CD4-positive, alpha-beta T cell treated with Interleukin-12 subunit alpha and Interleukin-12 subunit beta, for 1 hour (primary cell): Measurements from ENCODE around the gene ATP6V1G1.
A peak's percentile ranks its signal among the peaks of the same experiment; 100 is the strongest.

Source experiments
- DNase-seq: peaks from one replicate; pipeline ENCODE4 v3.0.0-alpha.2; 2020

ATP6V1G1 gene

DNA sequence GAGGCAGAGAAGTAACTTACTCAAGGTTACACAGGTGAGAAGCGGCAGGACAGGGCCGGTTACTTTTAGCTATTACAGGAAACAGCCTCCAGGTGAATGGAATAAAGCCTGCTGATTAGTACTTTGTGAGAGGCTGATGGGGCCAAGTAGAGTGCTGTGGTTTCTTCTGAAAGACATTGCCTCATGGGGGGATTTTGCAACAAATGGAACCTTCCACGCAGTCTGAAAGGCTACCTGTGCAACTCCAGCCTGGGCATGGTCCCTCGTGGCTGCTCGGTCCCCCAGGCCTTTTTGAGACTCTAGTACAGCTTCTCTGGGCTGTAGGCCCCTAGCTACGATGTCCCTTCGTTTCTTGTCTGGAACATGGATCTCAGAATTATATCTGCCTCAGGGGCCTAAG, 25.5 kb downstream of the ATP6V1G1 start:
- no peak for DNase-seq

DNA sequence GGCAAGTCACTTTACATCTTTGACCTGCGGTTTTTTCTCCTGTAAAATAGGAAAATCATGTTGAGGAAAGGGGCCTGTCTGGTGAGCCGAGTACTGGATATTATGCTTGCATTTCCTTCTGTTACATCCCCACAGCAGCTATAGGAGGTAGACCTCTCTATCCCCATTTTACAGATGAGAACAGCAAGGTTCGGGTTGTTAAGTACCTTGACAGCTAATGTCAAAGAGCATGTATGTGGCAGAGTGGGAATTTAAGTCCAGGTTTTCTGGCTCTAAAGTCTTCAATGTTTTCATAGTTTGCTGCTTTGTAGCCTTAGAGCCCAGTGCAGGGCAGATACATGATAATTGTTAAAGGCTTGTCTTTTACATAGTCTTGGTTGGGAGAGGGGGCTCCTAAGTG, 26.4 kb downstream of the ATP6V1G1 start:
- no peak for DNase-seq

DNA sequence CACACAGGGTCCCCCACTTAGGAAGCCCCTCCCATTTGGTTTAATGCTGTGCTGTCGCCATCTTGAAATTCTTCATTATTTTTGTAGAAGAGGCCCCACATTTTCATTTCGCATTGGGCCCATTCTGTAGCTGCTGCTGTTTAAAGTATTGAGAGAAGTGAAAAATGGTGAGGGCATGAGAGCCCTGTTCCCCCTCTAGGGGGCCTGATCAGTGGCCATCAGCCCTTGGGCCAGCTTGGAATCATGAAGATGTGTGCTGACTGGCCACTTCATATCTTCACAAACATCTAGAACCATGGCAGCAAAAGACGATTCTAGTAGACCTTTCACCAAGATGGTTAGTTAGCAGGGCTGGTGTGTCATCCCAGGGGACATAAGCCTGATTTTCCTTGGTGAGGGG, 26.8 kb downstream of the ATP6V1G1 start:
- DNase-seq = no peak

- DNase-seq = peak; percentile 17
These were observed 29.3 kb downstream of the ATP6V1G1 start for GRCh38 chr9:114616684-114617520.

GRCh38 chr9:114619191-114619761, 31.7 kb downstream of the ATP6V1G1 start:
- peak; percentile 14 for DNase-seq

DNA sequence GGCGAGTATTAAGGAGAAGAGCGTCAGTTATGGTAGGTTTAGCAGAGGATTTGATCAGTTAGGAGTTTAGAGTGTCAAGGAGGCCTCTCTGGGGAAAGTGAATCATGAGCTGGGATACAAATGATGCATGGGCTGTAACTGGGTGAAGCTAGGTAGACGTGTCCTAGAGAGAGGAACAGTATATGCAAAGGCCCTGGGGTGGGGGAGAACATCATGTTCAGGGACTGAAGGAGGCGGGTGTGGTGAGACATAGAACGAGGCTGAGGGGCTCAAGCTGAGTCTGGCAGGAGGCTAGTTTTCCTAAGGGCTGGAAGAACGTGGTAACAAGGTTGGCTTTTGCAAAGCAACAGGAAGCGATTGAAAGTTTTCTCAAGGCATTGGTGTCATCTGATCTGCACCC, 34.0 kb downstream of the ATP6V1G1 start:
- DNase-seq = no peak

DNA sequence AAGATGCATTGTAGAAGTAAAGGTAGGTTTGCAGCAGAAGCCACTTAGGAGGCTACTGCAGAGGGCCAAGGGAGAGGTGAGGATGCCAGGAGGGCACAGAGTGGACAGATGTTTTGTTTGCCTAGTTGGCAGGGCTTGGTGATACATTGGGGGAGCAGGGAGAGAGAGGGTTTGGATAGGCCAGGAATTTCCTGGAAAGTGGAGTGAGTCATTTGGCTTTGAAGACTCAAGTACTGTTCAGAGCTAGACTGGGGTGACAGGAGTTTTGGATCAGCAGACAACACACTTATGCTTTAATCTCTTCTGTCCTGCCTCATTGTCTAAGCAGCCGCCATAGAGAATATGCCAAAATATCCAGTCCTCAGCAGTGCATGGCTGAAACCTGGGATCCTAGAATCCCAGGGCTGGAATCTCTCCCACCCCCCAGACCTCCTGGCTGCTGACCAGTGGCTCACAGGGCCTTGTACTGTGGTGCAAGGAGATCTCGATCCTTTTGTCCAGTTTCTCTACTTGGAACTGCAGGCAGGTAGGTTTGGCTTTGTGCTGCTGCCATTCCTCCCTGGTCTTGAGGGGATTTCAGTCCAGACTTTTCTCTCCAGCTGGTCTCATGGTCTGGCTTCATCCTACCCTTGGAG, 34.5 kb downstream of the ATP6V1G1 start:
- no peak for DNase-seq

DNA sequence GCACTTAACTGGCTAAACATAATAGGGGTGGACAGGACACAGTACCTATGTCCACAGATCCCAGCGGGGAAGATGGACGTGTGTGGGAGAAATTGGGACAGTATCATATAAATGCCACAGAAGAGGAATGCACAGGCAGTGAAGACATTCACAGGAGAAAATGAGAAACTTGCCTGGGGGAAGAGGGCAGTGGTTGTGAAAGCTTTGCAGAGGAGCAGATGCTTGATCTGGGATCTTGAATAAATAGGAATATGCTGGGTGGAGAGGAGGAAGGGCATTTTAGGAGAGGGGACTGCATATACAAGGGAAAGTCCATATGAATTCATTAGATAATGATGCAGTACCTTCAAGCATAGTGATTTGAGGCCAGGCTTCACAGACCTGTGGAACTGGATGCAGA, 37.1 kb downstream of the ATP6V1G1 start:
- no peak for DNase-seq

DNA sequence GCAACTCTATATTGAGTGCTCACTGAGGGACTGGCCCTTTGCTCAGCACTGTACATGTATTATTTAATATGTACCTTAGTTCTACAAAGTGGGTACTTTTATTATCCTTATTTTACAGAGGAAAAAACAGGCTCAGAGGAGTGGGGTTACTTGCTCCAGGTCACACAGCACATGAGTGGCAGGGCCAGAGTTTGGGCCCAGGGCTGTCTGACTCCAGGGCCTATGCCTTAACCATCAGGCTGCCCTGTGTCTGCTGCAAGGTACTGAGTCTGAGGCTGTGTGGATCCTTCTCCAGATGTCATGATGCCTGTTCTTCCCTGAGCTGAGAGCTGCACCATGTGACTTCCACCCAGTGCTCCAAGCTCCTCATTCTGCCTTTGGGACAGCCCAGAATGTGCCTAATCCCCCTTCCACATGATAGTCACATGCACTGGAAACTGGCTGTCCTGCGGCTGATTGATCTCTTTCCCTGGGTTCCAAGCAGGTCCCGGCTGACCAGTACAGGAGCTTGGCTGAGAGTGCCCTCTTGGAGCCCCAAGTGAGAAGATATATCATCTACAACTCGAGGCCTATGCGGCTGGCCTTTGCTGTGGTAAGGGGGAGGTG, 38.9 kb downstream of the ATP6V1G1 start:
- DNase-seq = no peak

DNA sequence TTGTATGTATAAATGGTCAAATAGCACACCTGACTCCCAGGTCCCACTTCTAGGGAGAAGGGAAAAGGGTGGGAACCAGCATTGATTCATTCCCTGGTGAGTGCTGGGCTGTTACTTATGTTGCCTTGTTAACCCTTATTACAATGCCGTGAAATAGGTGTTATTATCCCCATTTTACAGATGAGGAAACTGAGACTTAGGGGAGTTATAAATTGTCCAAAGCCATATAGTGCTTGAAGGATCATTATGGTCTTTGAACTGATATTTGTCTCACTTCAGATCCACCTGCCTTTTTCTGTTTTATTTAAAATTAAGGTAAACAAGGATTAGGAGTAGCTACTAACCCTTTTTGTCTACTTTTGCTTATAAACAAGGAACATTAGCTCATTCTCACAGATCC, 40.0 kb downstream of the ATP6V1G1 start:
- DNase-seq = no peak

GRCh38 chr9:114629563-114630090, 42.1 kb downstream of the ATP6V1G1 start:
- no peak for DNase-seq

DNA sequence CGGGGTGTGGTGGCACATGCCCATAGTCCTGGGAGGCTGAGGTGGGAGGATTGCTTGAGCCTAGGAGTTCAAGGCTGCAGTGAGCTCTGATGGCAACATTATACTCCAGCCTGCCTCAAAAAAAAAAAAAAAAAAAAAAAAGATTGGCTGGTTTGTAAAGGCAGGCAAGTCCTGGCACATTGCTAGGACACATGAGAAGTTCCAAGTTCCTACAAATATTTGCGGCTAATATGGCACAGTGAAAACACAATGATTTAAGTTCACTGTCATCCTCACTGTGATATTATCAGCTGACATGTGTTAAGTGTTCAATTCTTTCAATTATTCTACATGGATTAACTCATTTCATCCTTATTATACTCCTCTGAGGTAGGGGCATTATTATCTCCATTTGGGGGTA, 43.6 kb downstream of the ATP6V1G1 start:
- DNase-seq = no peak

DNA sequence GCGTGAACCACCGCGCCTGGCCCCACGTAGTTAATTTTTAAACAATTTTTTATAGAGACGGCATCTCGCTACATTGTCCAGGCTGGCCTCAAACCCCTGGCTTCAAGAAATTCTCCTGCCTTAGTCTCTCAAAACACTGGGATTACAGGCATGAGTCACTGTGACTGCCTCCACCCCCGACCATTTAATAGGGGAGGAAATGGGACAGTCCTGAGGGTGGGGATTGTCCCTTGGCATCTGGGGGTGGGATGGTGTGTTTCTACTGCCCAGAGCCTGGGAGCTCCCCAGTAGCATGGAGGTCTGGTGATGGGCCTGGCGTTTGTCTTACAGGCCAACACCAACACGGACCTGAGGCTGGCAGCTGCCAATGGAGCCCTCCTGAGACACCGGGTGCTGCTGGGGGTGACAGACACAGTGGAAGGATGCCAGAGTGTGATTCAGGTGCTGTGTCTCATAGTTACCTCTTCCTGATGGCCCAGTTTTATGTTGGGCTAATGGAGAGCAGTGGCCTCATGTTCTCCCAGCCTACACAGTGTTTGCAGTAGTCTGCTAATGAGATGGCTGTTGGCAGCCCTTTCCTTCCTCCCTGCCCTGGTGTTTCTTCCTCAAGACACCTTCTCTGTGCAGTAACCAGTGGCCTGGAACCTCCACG, 46.0 kb downstream of the ATP6V1G1 start:
- no peak for DNase-seq

- DNase-seq = no peak
These were observed 46.8 kb downstream of the ATP6V1G1 start for GRCh38 chr9:114634387-114634786.

DNA sequence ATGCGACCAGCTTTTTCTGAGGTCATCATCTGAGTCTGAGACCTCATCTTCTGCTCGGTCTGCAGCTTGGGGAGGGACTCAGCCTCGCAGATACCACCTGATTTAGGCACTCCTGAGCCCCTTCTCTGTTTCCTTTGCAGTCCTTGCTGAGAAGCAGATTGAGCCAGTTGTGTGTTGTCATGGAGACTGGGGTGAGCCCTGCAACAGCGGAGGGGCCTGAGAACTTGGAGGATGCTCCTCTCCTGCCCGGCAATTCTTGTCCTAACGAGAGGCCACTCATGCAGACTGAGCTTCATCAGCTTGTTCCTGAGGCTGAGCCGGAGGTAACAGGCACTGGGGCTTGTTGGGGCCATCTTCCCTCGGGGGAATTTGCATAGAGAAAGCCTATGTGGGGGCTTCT, 50.8 kb downstream of the ATP6V1G1 start:
- DNase-seq = no peak

GRCh38 chr9:114641967-114642366, 54.4 kb downstream of the ATP6V1G1 start:
- DNase-seq = no peak

GRCh38 chr9:114643001-114643400, 55.4 kb downstream of the ATP6V1G1 start:
- DNase-seq = no peak

- no peak for DNase-seq
These were observed 56.3 kb downstream of the ATP6V1G1 start for GRCh38 chr9:114643896-114644295.
